Measurements from ENCODE around the gene TMEM63C. TPM values are rescaled to one million over a fixed set of nuclear protein-coding genes. Genes with fewer than 3 reads are reported as not detected.

The TMEM63C gene, protein sequence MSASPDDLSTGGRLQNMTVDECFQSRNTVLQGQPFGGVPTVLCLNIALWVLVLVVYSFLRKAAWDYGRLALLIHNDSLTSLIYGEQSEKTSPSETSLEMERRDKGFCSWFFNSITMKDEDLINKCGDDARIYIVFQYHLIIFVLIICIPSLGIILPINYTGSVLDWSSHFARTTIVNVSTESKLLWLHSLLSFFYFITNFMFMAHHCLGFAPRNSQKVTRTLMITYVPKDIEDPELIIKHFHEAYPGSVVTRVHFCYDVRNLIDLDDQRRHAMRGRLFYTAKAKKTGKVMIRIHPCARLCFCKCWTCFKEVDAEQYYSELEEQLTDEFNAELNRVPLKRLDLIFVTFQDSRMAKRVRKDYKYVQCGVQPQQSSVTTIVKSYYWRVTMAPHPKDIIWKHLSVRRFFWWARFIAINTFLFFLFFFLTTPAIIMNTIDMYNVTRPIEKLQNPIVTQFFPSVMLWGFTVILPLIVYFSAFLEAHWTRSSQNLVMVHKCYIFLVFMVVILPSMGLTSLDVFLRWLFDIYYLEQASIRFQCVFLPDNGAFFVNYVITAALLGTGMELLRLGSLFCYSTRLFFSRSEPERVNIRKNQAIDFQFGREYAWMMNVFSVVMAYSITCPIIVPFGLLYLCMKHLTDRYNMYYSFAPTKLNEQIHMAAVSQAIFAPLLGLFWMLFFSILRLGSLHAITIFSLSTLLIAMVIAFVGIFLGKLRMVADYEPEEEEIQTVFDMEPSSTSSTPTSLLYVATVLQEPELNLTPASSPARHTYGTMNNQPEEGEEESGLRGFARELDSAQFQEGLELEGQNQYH
- polyA plus RNA-seq (2013), result 0.40 TPM

DNA sequence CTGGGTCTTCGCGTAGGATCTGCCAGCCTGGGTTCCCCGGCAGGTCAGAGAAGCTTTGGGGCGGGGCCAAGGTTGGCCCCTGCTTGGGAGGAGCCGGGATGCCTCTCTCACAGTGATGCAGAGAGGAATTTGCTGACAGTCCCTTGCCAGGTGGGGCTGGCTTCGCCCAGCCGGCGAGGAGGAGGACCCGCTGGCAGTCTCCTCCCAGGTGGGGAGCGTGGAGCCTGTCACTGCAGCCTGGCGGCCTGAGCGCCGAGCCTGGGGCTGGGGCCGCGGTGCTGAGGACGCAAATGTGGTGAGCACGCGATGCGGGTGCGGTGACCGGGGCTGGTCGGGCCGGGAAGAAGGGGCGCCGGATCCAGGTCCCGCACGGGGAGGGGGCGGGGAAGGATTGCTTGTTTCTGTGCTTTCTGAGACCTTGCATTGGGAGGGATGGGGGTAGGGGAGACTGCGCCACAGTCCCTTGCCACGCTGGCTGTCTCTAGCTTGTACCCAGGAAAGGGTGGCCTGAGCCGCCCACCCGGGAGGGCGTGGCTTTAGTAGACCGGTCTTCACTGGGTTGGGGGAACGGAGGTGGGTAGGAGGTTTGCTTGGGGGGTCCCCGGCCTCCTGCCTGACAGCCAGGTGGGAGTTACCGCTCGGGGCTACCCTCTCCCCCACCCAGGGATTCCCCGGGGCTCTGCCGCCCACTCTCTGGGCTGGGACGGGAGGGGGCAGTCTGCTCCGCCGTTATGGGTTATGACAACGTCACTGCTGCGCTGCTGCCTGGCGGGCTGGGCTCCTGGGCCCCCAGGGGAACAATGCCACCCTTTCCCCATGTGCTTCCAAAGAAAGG lies at the start of gene TMEM63C:
TMEM63C (plus strand) TSS at position 196 of the 835 bp plus-strand sequence. CDS start 37,016 bp downstream, outside the sequence.
- ChIA-PET POLR2A (no interaction called here), CTCF (interaction anchor here (2.2 kb wide), 1 partner anchor 9 kb away, joined by 6 read pairs; no protein-coding TSS in a partner anchor)
- WGBS (ENCODE audit: insufficient coverage), result 0% methylated on average over 32 of the region's 46 CpGs
- Histone ChIP-seq H3K27ac (ENCODE audit: insufficient read depth in 1 of 2, low read depth in 1 of 2, low read length in 2 of 2, poor library complexity in 1 of 2, severe bottlenecking in 2 of 2) (no peak within 1 kb of the TSS), H3K9me3 (ENCODE audit: control extremely low read depth in 1 of 5, control insufficient read depth in 4 of 5, insufficient read depth in 2 of 5, low read depth in 1 of 5, low read length in 4 of 5) (no peaks in the 10 kb centered on the region), H3K4me1 (ENCODE audit: control extremely low read depth in 1 of 4, control insufficient read depth in 4 of 4, insufficient read depth in 4 of 4, low read length in 3 of 4) (peaks cover 2 to 31% (median 23%) of the 10 kb centered on the region in 4 experiments), H3K27me3 (replicated peaks in 2 of 5; ENCODE audit: control insufficient read depth in 4 of 5, insufficient read depth in 5 of 5, low read length in 4 of 5) (peaks cover 0 to 5% (median 0%) of the 10 kb centered on the region in 5 experiments), H3K36me3 (ENCODE audit: control insufficient read depth in 4 of 4, insufficient read depth in 4 of 4, low read length in 3 of 4) (no peaks in the 10 kb centered on the region), H3K4me3 (ENCODE audit: control insufficient read depth in 1 of 7, extremely low read depth in 1 of 7, insufficient read depth in 4 of 7, low read depth in 2 of 7, low read length in 6 of 7) (peak within 1 kb of the TSS; percentile 34 to 80 (median 62))
- peak; percentile 67 to 87 (median 81) for DNase-seq

DNA sequence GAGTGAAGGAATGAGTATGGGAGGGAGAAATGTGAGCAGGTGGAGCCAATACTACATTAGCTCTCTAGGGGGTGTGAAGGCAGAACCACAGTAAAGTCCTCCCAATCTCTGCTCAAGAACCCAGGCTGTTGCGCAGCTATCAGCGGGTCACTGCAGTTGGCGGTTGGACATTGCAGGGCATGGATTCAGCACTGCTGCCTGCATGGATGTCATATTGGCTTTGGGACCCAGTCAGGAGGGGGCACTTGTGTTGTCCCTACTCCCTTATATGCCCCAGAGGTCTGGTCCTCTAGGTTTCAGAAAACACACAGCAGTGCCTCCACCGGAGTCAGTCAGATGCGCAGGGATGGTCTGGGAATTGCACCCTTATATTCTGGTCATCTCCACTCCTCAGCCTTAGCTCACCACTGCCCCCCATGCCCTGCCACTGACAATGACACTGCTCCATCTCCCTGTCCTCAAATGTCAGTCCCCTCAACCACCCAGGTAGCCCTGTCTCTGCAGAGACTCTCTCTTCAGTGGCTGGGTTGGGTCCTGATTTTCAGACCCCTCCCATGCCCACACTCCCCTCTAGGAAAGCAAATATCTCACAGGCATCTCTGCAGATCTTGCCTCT lies 49.6 kb upstream of the TMEM63C start:
- no peak overlapping the region for H3K4me3 ChIP-seq (ENCODE audit: control insufficient read depth in 1 of 7, extremely low read depth in 1 of 7, insufficient read depth in 4 of 7, low read depth in 2 of 7, low read length in 6 of 7)
- DNase-seq, result no peak
- no peak overlapping the region for H3K27ac ChIP-seq (ENCODE audit: insufficient read depth in 1 of 2, low read depth in 1 of 2, low read length in 2 of 2, poor library complexity in 1 of 2, severe bottlenecking in 2 of 2)
- no peaks in the 10 kb centered on the region for H3K9me3 ChIP-seq (ENCODE audit: control extremely low read depth in 1 of 5, control insufficient read depth in 4 of 5, insufficient read depth in 2 of 5, low read depth in 1 of 5, low read length in 4 of 5)
- no peaks in the 10 kb centered on the region for H3K4me1 ChIP-seq (ENCODE audit: control extremely low read depth in 1 of 4, control insufficient read depth in 4 of 4, insufficient read depth in 4 of 4, low read length in 3 of 4)
- WGBS (ENCODE audit: insufficient coverage), result 100% methylated on average over 5 of the region's 5 CpGs
- H3K36me3 ChIP-seq (ENCODE audit: control insufficient read depth in 4 of 4, insufficient read depth in 4 of 4, low read length in 3 of 4), result no peaks in the 10 kb centered on the region
- CTCF ChIA-PET, result interaction anchor here (1.9 to 4.4 kb wide), 2 partner anchors 8 to 13 kb away, joined by 6 to 28 read pairs; no protein-coding TSS in a partner anchor
- POLR2A ChIA-PET, result no interaction called here
- peaks cover 0 to 91% (median 34%) of the 10 kb centered on the region in 5 experiments for H3K27me3 ChIP-seq (replicated peaks in 2 of 5; ENCODE audit: control insufficient read depth in 4 of 5, insufficient read depth in 5 of 5, low read length in 4 of 5)

DNA sequence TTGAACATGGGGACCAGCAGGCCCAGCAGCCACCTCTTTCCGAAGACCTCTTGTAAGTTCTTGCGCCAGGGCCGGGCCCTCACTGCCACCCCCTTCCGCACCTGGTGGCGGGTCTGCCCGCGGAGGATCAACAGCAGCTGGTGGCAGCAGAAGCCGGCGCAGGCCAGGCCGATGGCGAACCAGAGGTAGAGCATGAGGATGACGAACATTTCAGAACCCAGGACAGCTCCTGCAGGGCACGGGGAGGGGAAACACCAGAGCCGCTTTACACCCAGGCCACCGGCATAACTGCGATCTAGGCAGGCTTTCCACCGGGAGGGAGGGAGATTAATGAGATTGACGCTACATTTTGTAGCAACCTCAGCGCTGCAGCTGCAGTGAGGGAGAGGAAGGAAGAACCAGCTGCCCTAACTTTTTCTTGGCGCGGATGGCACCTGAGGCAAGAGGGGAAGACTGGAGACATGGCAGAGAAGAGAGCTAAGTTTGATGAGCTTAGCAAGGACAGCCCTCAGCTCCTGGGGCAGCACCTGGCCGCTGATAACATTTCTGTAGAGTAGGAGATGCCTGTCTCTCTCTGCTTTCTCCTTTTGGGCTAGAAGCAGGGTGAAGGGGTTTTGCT lies 47.8 kb upstream of the TMEM63C start:
- 9% methylated on average over 18 of the region's 22 CpGs for WGBS (ENCODE audit: insufficient coverage)
- peak; percentile 83 to 93 (median 91) for DNase-seq
- H3K36me3 ChIP-seq (ENCODE audit: control insufficient read depth in 4 of 4, insufficient read depth in 4 of 4, low read length in 3 of 4), result no peaks in the 10 kb centered on the region
- peaks cover 0 to 86% (median 40%) of the 10 kb centered on the region in 5 experiments for H3K27me3 ChIP-seq (replicated peaks in 2 of 5; ENCODE audit: control insufficient read depth in 4 of 5, insufficient read depth in 5 of 5, low read length in 4 of 5)
- no peaks in the 10 kb centered on the region for H3K9me3 ChIP-seq (ENCODE audit: control extremely low read depth in 1 of 5, control insufficient read depth in 4 of 5, insufficient read depth in 2 of 5, low read depth in 1 of 5, low read length in 4 of 5)
- H3K4me1 ChIP-seq (ENCODE audit: control extremely low read depth in 1 of 4, control insufficient read depth in 4 of 4, insufficient read depth in 4 of 4, low read length in 3 of 4), result no peaks in the 10 kb centered on the region
- POLR2A ChIA-PET, result interaction anchor here (0.6 to 0.8 kb wide), 2 partner anchors 60 to 83 kb away, joined by 3 read pairs; no protein-coding TSS in a partner anchor
- H3K4me3 ChIP-seq (ENCODE audit: control insufficient read depth in 1 of 7, extremely low read depth in 1 of 7, insufficient read depth in 4 of 7, low read depth in 2 of 7, low read length in 6 of 7), result no peak overlapping the region
- CTCF ChIA-PET, result interaction anchor here (0.7 to 4.4 kb wide), 12 partner anchors 8 to 182 kb away, joined by 3 to 36 read pairs (median 7); no protein-coding TSS in a partner anchor
- H3K27ac ChIP-seq (ENCODE audit: insufficient read depth in 1 of 2, low read depth in 1 of 2, low read length in 2 of 2, poor library complexity in 1 of 2, severe bottlenecking in 2 of 2), result no peak overlapping the region

GRCh38 chr14:77139022-77139421 lies 42.6 kb upstream of the TMEM63C start:
- ChIA-PET POLR2A (no interaction called here), CTCF (interaction anchor here (1.3 to 6.7 kb wide), 3 partner anchors 13 to 177 kb away, joined by 4 to 58 read pairs (median 4); no protein-coding TSS in a partner anchor)
- no peaks in the 10 kb centered on the region for H3K36me3 ChIP-seq (ENCODE audit: control insufficient read depth in 4 of 4, insufficient read depth in 4 of 4, low read length in 3 of 4)
- peaks cover 0 to 34% (median 30%) of the 10 kb centered on the region in 4 experiments for H3K4me1 ChIP-seq (ENCODE audit: control extremely low read depth in 1 of 4, control insufficient read depth in 4 of 4, insufficient read depth in 4 of 4, low read length in 3 of 4)
- H3K27ac ChIP-seq (ENCODE audit: insufficient read depth in 1 of 2, low read depth in 1 of 2, low read length in 2 of 2, poor library complexity in 1 of 2, severe bottlenecking in 2 of 2), result no peak overlapping the region
- peaks cover 0 to 93% (median 61%) of the 10 kb centered on the region in 5 experiments for H3K27me3 ChIP-seq (replicated peaks in 2 of 5; ENCODE audit: control insufficient read depth in 4 of 5, insufficient read depth in 5 of 5, low read length in 4 of 5)
- H3K9me3 ChIP-seq (ENCODE audit: control extremely low read depth in 1 of 5, control insufficient read depth in 4 of 5, insufficient read depth in 2 of 5, low read depth in 1 of 5, low read length in 4 of 5), result no peaks in the 10 kb centered on the region
- H3K4me3 ChIP-seq (ENCODE audit: control insufficient read depth in 1 of 7, extremely low read depth in 1 of 7, insufficient read depth in 4 of 7, low read depth in 2 of 7, low read length in 6 of 7), result no peak overlapping the region
- no peak for DNase-seq
- WGBS (ENCODE audit: insufficient coverage), result 85% methylated on average over 13 of the region's 15 CpGs

- Histone ChIP-seq H3K4me1 (ENCODE audit: control extremely low read depth in 1 of 4, control insufficient read depth in 4 of 4, insufficient read depth in 4 of 4, low read length in 3 of 4) (peaks cover 0 to 34% (median 30%) of the 10 kb centered on the region in 4 experiments), H3K4me3 (ENCODE audit: control insufficient read depth in 1 of 7, extremely low read depth in 1 of 7, insufficient read depth in 4 of 7, low read depth in 2 of 7, low read length in 6 of 7) (peak overlapping the region in 3 of 7 experiments; percentile 4 to 71 (median 55)), H3K27ac (ENCODE audit: insufficient read depth in 1 of 2, low read depth in 1 of 2, low read length in 2 of 2, poor library complexity in 1 of 2, severe bottlenecking in 2 of 2) (no peak overlapping the region), H3K27me3 (replicated peaks in 2 of 5; ENCODE audit: control insufficient read depth in 4 of 5, insufficient read depth in 5 of 5, low read length in 4 of 5) (peaks cover 0 to 93% (median 60%) of the 10 kb centered on the region in 5 experiments), H3K36me3 (ENCODE audit: control insufficient read depth in 4 of 4, insufficient read depth in 4 of 4, low read length in 3 of 4) (no peaks in the 10 kb centered on the region), H3K9me3 (ENCODE audit: control extremely low read depth in 1 of 5, control insufficient read depth in 4 of 5, insufficient read depth in 2 of 5, low read depth in 1 of 5, low read length in 4 of 5) (no peaks in the 10 kb centered on the region)
- DNase-seq, result peak; percentile 59 to 76 (median 71)
- CTCF ChIA-PET, result interaction anchor here (0.5 to 6.7 kb wide), 5 partner anchors 12 to 268 kb away, joined by 3 to 58 read pairs (median 4); no protein-coding TSS in a partner anchor
- POLR2A ChIA-PET, result no interaction called here
- WGBS (ENCODE audit: insufficient coverage), result 3% methylated on average over 34 of the region's 52 CpGs
Observed at GRCh38 chr14:77139540-77140358, 41.8 kb upstream of the TMEM63C start.

All from common myeloid progenitor, CD34-positive (primary cell).